ENCODE measurements around the gene HBS1L. TPM values are rescaled to one million over a fixed set of nuclear protein-coding genes. Genes with fewer than 3 reads are reported as not detected.

The HBS1L gene
- 10 to 100 TPM; 31.2 to 54.2 (median 46.0) TPM for total RNA-seq

GRCh38 chr6:135054569-135055498 lies at the start of gene HBS1L:
Gene HBS1L (minus strand): TSS chr6:135054822. CDS start chr6:135054691, 131 bp downstream.
- H3K4me3 ChIP-seq = peak within 1 kb of the TSS; percentile 76 to 97 (median 80)
- peaks cover 0 to 3% (median 0%) of the 10 kb centered on the region in 3 donors for H3K36me3 ChIP-seq
- peaks cover 0 to 29% (median 11%) of the 10 kb centered on the region in 4 donors for H3K4me1 ChIP-seq
- no peaks in the 10 kb centered on the region for H3K9me3 ChIP-seq
- peak; percentile 91 for DNase-seq (ENCODE audit: low spot score in 2 of 2)
- H3K27ac ChIP-seq = peak within 1 kb of the TSS; percentile 84 to 95 (median 91)
- 13 to 16% methylated on average over 50 to 53 of the region's 53 CpGs for WGBS, 2 donors
- TF ChIP-seq EP300 (IDR thresholded peaks at IDR 0.05) (peak; percentile 91 to 99), POLR2A (IDR thresholded peaks at IDR 0.05) (peak; percentile 76 to 90), CTCF (IDR thresholded peaks at IDR 0.05) (peak in 1 of 5 experiments; percentile 46)
- no peaks in the 10 kb centered on the region for H3K27me3 ChIP-seq

- Histone ChIP-seq H3K27ac (no peak overlapping the region), H3K4me3 (no peak overlapping the region), H3K4me1 (no peaks in the 10 kb centered on the region), H3K27me3 (no peaks in the 10 kb centered on the region), H3K36me3 (no peaks in the 10 kb centered on the region), H3K9me3 (no peaks in the 10 kb centered on the region)
- TF ChIP-seq POLR2A (IDR thresholded peaks at IDR 0.05) = no peak
- no peak for TF ChIP-seq EP300 (IDR thresholded peaks at IDR 0.05)
- no peak for TF ChIP-seq CTCF (IDR thresholded peaks at IDR 0.05)
- 72% methylated on average over 4 of the region's 4 CpGs for WGBS, 2 donors
- no peak for DNase-seq (ENCODE audit: low spot score in 2 of 2)
Observed at GRCh38 chr6:135104199-135104598, 49.6 kb upstream of the HBS1L start.

GRCh38 chr6:135102191-135102590 lies 47.6 kb upstream of the HBS1L start:
- no peaks in the 10 kb centered on the region for H3K27me3 ChIP-seq
- TF ChIP-seq POLR2A (IDR thresholded peaks at IDR 0.05) = no peak
- TF ChIP-seq CTCF (IDR thresholded peaks at IDR 0.05) = no peak
- TF ChIP-seq EP300 (IDR thresholded peaks at IDR 0.05) = no peak
- H3K27ac ChIP-seq = no peak overlapping the region
- no peaks in the 10 kb centered on the region for H3K9me3 ChIP-seq
- no peak for DNase-seq (ENCODE audit: low spot score in 2 of 2)
- no peak overlapping the region for H3K4me3 ChIP-seq
- no peaks in the 10 kb centered on the region for H3K4me1 ChIP-seq
- no peaks in the 10 kb centered on the region for H3K36me3 ChIP-seq

- no peaks in the 10 kb centered on the region for H3K9me3 ChIP-seq
- H3K4me1 ChIP-seq = no peaks in the 10 kb centered on the region
- H3K36me3 ChIP-seq = no peaks in the 10 kb centered on the region
- no peak overlapping the region for H3K27ac ChIP-seq
- no peak for TF ChIP-seq EP300 (IDR thresholded peaks at IDR 0.05)
- no peaks in the 10 kb centered on the region for H3K27me3 ChIP-seq
- no peak overlapping the region for H3K4me3 ChIP-seq
- DNase-seq (ENCODE audit: low spot score in 2 of 2) = no peak
- WGBS, 2 donors = 60 to 72% methylated on average over 5 of the region's 5 CpGs
Observed at GRCh38 chr6:135097172-135097571, 42.5 kb upstream of the HBS1L start.

- H3K4me3 ChIP-seq = no peak overlapping the region
- WGBS, 2 donors = 53 to 57% methylated on average over 3 of the region's 3 CpGs
- H3K27me3 ChIP-seq = no peaks in the 10 kb centered on the region
- no peak overlapping the region for H3K27ac ChIP-seq
- H3K36me3 ChIP-seq = no peaks in the 10 kb centered on the region
- TF ChIP-seq EP300 (IDR thresholded peaks at IDR 0.05) (no peak), CTCF (IDR thresholded peaks at IDR 0.05) (no peak), POLR2A (IDR thresholded peaks at IDR 0.05) (no peak)
- no peak for DNase-seq (ENCODE audit: low spot score in 2 of 2)
- H3K9me3 ChIP-seq = no peaks in the 10 kb centered on the region
- no peaks in the 10 kb centered on the region for H3K4me1 ChIP-seq
Observed at GRCh38 chr6:135096403-135097130, 41.9 kb upstream of the HBS1L start.

All from tibial nerve (tissue), 4 donors.